Trophoblast cell (in vitro differentiated cells and primary cell): ENCODE measurements around the gene HMX1.

Experiments used
- DNase-seq, 2 donors: peaks; one replicate each; pipeline ENCODE4 v3.0.0-alpha.2; 2016
- H2AFZ ChIP-seq: 2 replicates; pipeline ENCODE4 v1.6.1; 2013; ENCODE audit warnings: low read length, moderate library complexity, mild to moderate bottlenecking; ENCODE audit not compliant: insufficient read depth, poor library complexity
- H2AK5ac ChIP-seq: 2 replicates; pipeline ENCODE4 v1.6.1; 2013; ENCODE audit warnings: mild to moderate bottlenecking, low read length
- H2BK120ac ChIP-seq: 2 replicates; pipeline ENCODE4 v1.6.1; 2013; ENCODE audit warnings: low read length, mild to moderate bottlenecking, moderate library complexity; ENCODE audit not compliant: insufficient read depth, poor library complexity
- H2BK12ac ChIP-seq: 2 replicates; pipeline ENCODE4 v1.6.1; 2013; ENCODE audit warnings: mild to moderate bottlenecking, low read length, moderate library complexity
- H2BK5ac ChIP-seq: 2 replicates; pipeline ENCODE4 v1.6.1; 2013; ENCODE audit warnings: low read length, low read depth, moderate library complexity, mild to moderate bottlenecking; ENCODE audit not compliant: poor library complexity
- H3K14ac ChIP-seq: 2 replicates; pipeline ENCODE4 v1.6.1; 2013; ENCODE audit warnings: mild to moderate bottlenecking, low read length
- H3K18ac ChIP-seq: 2 replicates; pipeline ENCODE4 v1.6.1; 2013; ENCODE audit warnings: mild to moderate bottlenecking, low read length
- H3K23ac ChIP-seq: 2 replicates; pipeline ENCODE4 v1.6.1; 2013; ENCODE audit warnings: low read length
- H3K27ac ChIP-seq: 2 replicates; pipeline ENCODE4 v1.5.1; 2013; ENCODE audit warnings: low read depth, mild to moderate bottlenecking, inconsistent platforms, low read length, moderate library complexity
- H3K27me3 ChIP-seq: 2 replicates; pipeline ENCODE4 v1.6.1; 2013; ENCODE audit warnings: inconsistent platforms, mild to moderate bottlenecking, low read length, moderate library complexity; ENCODE audit not compliant: insufficient read depth
- H3K36me3 ChIP-seq, 2 experiments: 1 replicate in 1 of 2; 2 replicates in 1 of 2; pipeline ENCODE4 v1.6.1; 2013; ENCODE audit warnings: low read length in 2 of 2, mild to moderate bottlenecking in 2 of 2, moderate library complexity in 1 of 2; ENCODE audit not compliant: insufficient read depth in 2 of 2, control insufficient read depth in 1 of 2
- H3K4ac ChIP-seq: 2 replicates; pipeline ENCODE4 v1.6.1; 2013; ENCODE audit warnings: low read depth, mild to moderate bottlenecking, low read length, moderate library complexity
- H3K4me1 ChIP-seq, 2 experiments: 1 replicate in 1 of 2; 2 replicates in 1 of 2; pipeline ENCODE4 v1.6.1; 2013; ENCODE audit warnings: low read length in 2 of 2, mild to moderate bottlenecking in 2 of 2, moderate library complexity in 1 of 2; ENCODE audit not compliant: insufficient read depth in 2 of 2, control insufficient read depth in 1 of 2
- H3K4me2 ChIP-seq: 2 replicates; pipeline ENCODE4 v1.6.1; 2013; ENCODE audit warnings: inconsistent platforms, mild to moderate bottlenecking, low read length, moderate library complexity
- H3K4me3 ChIP-seq: 2 replicates; pipeline ENCODE4 v1.5.1; 2013; ENCODE audit warnings: mild to moderate bottlenecking, low read depth, low read length, inconsistent platforms
- H3K79me1 ChIP-seq: one replicate; pipeline ENCODE4 v1.6.1; 2013; ENCODE audit warnings: low read length
- H3K79me2 ChIP-seq: 2 replicates; pipeline ENCODE4 v1.6.1; 2013; ENCODE audit warnings: low read length, mild to moderate bottlenecking; ENCODE audit not compliant: control insufficient read depth, insufficient read depth, poor library complexity
- H3K9ac ChIP-seq: 2 replicates; pipeline ENCODE4 v1.6.1; 2013; ENCODE audit warnings: mild to moderate bottlenecking, low read length
- H3K9me3 ChIP-seq: 2 replicates; pipeline ENCODE4 v1.6.1; 2013; ENCODE audit warnings: low read depth, mild to moderate bottlenecking, control low read depth, inconsistent platforms, low read length; ENCODE audit not compliant: insufficient read depth
- H4K12ac ChIP-seq: 2 replicates; pipeline ENCODE4 v1.6.1; 2013; ENCODE audit warnings: low read depth, mild to moderate bottlenecking, low read length, moderate library complexity
- H4K8ac ChIP-seq: 2 replicates; pipeline ENCODE4 v1.6.1; 2013; ENCODE audit warnings: low read depth, mild to moderate bottlenecking, low read length, moderate library complexity
- H4K91ac ChIP-seq: one replicate; pipeline ENCODE4 v1.6.1; 2013; ENCODE audit warnings: low read depth, mild to moderate bottlenecking, low read length, moderate library complexity
- WGBS: extraction: QIAGEN DNeasy Blood & Tissue Kit; methylation state at CpG from one replicate; pipeline ENCODE4 v1.1.7; 2013; ENCODE audit warnings: missing lambda C conversion rate; ENCODE audit not compliant: insufficient read length, insufficient coverage; ENCODE audit errors: extremely low coverage; 5-methylcytosine and 5-hydroxymethylcytosine counted together

Gene HMX1

DNA sequence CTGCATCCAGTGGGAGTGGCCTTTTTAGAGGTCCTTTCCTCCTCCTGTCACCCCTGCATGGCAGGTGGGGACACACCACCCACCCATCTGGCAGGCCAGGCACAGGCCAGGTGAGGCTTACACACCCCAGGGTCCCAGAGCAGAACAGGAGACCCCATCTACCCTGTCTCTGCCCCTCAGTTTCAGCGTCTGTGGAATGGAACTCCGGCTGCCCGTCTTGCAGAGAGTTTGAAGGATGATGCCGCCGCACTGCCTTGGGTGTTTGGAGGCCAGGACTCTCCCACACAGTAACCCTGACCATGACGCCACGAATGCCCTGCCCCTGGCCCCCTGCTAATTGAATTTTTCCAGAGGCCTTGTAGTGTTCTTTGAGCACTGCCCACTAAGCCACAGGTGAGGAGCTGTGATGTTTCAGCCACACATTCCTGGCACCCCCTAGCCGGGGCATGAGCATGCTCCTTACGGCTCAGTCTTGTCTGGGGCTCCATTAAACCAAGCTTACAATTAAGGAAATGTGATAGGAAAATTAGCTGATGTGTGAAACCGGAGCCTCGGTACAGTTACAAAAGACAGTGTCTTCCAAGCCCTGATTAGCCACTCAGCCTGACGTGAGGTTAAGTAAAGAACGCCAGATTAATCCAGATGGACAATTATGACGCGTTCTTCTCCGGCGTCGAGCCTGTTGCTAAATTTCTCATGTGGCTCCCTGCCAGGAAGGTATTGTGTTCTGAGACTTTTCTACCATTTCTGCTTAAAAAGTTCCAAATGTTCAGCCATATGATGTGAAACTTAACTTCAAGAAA is 39.3 kb downstream of the HMX1 start:
- H3K14ac ChIP-seq, result no peak overlapping the region
- peaks cover 8 to 10% of the 10 kb centered on the region in 2 experiments for H3K4me1 ChIP-seq
- no peak overlapping the region for H3K9ac ChIP-seq
- no peak overlapping the region for H2BK12ac ChIP-seq
- no peak overlapping the region for H3K4ac ChIP-seq
- DNase-seq, result no peak
- H4K12ac ChIP-seq, result no peak overlapping the region
- H3K4me3 ChIP-seq, result no peak overlapping the region
- no peak overlapping the region for H4K91ac ChIP-seq
- H4K8ac ChIP-seq, result no peak overlapping the region
- H2BK5ac ChIP-seq, result no peak overlapping the region
- no peaks in the 10 kb centered on the region for H3K36me3 ChIP-seq
- H3K23ac ChIP-seq, result no peak overlapping the region
- no peaks in the 10 kb centered on the region for H3K27me3 ChIP-seq
- no peak overlapping the region for H2AK5ac ChIP-seq
- no peak overlapping the region for H3K18ac ChIP-seq
- no peaks in the 10 kb centered on the region for H3K79me2 ChIP-seq
- no CpG with 5 or more reads among the region's 18 CpGs for whole genome bisulfite sequencing
- H3K27ac ChIP-seq, result no peak overlapping the region
- no peak overlapping the region for H2AFZ ChIP-seq
- H3K4me2 ChIP-seq, result no peak overlapping the region
- H2BK120ac ChIP-seq, result no peak overlapping the region
- H3K9me3 ChIP-seq, result peaks cover 3% of the 10 kb centered on the region
- peaks cover 5% of the 10 kb centered on the region for H3K79me1 ChIP-seq

GRCh38 chr4:8831221-8832112 is 40.2 kb downstream of the HMX1 start:
- no peak overlapping the region for H3K18ac ChIP-seq
- DNase-seq, result no peak
- no peak overlapping the region for H3K4me3 ChIP-seq
- no peak overlapping the region for H3K27ac ChIP-seq
- H3K79me1 ChIP-seq, result no peaks in the 10 kb centered on the region
- no peaks in the 10 kb centered on the region for H3K27me3 ChIP-seq
- no peak overlapping the region for H4K8ac ChIP-seq
- H3K9me3 ChIP-seq, result peaks cover 3% of the 10 kb centered on the region
- WGBS, result no CpG with 5 or more reads among the region's 13 CpGs
- no peak overlapping the region for H3K4me2 ChIP-seq
- no peak overlapping the region for H4K12ac ChIP-seq
- H3K4ac ChIP-seq, result no peak overlapping the region
- H4K91ac ChIP-seq, result no peak overlapping the region
- H3K9ac ChIP-seq, result no peak overlapping the region
- no peak overlapping the region for H3K23ac ChIP-seq
- peaks cover 0 to 1% of the 10 kb centered on the region in 2 experiments for H3K4me1 ChIP-seq
- H2BK5ac ChIP-seq, result no peak overlapping the region
- H2AFZ ChIP-seq, result no peak overlapping the region
- H3K36me3 ChIP-seq, result no peaks in the 10 kb centered on the region
- H2BK12ac ChIP-seq, result no peak overlapping the region
- no peak overlapping the region for H2BK120ac ChIP-seq
- no peaks in the 10 kb centered on the region for H3K79me2 ChIP-seq
- H3K14ac ChIP-seq, result no peak overlapping the region
- no peak overlapping the region for H2AK5ac ChIP-seq

DNA sequence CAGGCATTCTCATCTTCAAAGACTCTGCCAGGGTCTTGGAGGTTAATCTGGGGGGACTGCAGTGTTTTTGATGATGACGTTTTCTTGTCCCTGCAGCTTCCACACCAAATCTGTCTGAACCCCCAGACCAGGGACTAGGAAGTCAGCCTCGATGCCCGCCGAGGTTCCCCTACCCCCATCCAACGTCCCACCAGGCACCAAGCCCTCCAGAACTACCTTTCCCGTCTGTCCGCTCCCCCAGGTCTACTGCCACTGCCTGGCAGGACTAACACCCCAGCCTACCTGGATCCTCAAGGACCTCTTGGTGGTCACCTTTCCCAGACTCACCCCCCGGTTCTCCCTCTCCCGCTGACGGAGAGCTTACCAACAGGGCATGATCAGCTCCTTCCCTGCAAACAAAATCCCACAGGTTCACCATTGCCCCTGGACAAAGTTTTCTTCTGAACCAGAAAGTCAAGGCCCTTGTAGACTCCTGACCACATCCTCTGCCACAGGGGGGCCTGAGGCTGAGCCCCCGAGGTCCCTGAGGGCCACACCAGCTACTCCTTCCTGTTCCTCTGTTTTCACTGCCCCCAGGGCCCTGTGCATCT is 40.9 kb downstream of the HMX1 start:
- H3K27ac ChIP-seq, result no peak overlapping the region
- H3K79me2 ChIP-seq, result no peaks in the 10 kb centered on the region

GRCh38 chr4:8830056-8830455 is 41.6 kb downstream of the HMX1 start:
- no peak for DNase-seq
- no CpG with 5 or more reads among the region's 7 CpGs for WGBS

More for the DNA sequence above, 40.9 kb downstream of the HMX1 start:
- Histone ChIP-seq H3K4me1 (no peaks in the 10 kb centered on the region), H3K9ac (no peak overlapping the region), H3K14ac (no peak overlapping the region), H3K4ac (no peak overlapping the region), H3K9me3 (peaks cover 3% of the 10 kb centered on the region), H4K8ac (no peak overlapping the region), H3K27me3 (no peaks in the 10 kb centered on the region), H4K12ac (no peak overlapping the region), H3K36me3 (no peaks in the 10 kb centered on the region), H2BK5ac (no peak overlapping the region), H3K4me2 (no peak overlapping the region), H3K4me3 (no peak overlapping the region), H2AK5ac (no peak overlapping the region), H3K23ac (no peak overlapping the region), H3K18ac (no peak overlapping the region), H2BK120ac (no peak overlapping the region), H3K79me1 (no peaks in the 10 kb centered on the region), H4K91ac (no peak overlapping the region), H2AFZ (no peak overlapping the region), H2BK12ac (no peak overlapping the region)
- no peak for DNase-seq
- no CpG with 5 or more reads among the region's 11 CpGs for WGBS

More at GRCh38 chr4:8830056-8830455, 41.6 kb downstream of the HMX1 start:
- no peak overlapping the region for H3K18ac ChIP-seq
- H4K91ac ChIP-seq, result no peak overlapping the region
- no peaks in the 10 kb centered on the region for H3K4me1 ChIP-seq
- no peak overlapping the region for H2BK120ac ChIP-seq
- no peak overlapping the region for H2AFZ ChIP-seq
- no peaks in the 10 kb centered on the region for H3K79me2 ChIP-seq
- H3K27ac ChIP-seq, result no peak overlapping the region
- H3K9ac ChIP-seq, result no peak overlapping the region
- H3K23ac ChIP-seq, result no peak overlapping the region
- H3K9me3 ChIP-seq, result peaks cover 3% of the 10 kb centered on the region
- H2AK5ac ChIP-seq, result no peak overlapping the region
- no peak overlapping the region for H3K4me2 ChIP-seq
- H3K4ac ChIP-seq, result no peak overlapping the region
- H2BK5ac ChIP-seq, result no peak overlapping the region
- no peaks in the 10 kb centered on the region for H3K36me3 ChIP-seq
- no peak overlapping the region for H3K4me3 ChIP-seq
- H2BK12ac ChIP-seq, result no peak overlapping the region
- H3K14ac ChIP-seq, result no peak overlapping the region
- H4K12ac ChIP-seq, result no peak overlapping the region
- no peaks in the 10 kb centered on the region for H3K79me1 ChIP-seq
- H4K8ac ChIP-seq, result no peak overlapping the region
- H3K27me3 ChIP-seq, result no peaks in the 10 kb centered on the region
